BLaER1 (cell line): ENCODE measurements around the gene VAMP8.

Experiments
- H3K27ac ChIP-seq: shearing (Covaris generic); formaldehyde crosslinking; 2 replicates; pipeline ENCODE4 v1.8.1; 2022
- H3K27me3 ChIP-seq: shearing (Covaris generic); formaldehyde crosslinking; 2 replicates; pipeline ENCODE4 v1.8.1; 2022
- H3K36me3 ChIP-seq: shearing (Covaris generic); formaldehyde crosslinking; 2 replicates; pipeline ENCODE4 v1.8.1; 2022
- H3K4me1 ChIP-seq: shearing (Covaris generic); formaldehyde crosslinking; 2 replicates; pipeline ENCODE4 v1.8.1; 2022
- H3K4me2 ChIP-seq: shearing (Covaris generic); formaldehyde crosslinking; 2 replicates; pipeline ENCODE4 v1.8.1; 2022
- H3K4me3 ChIP-seq: shearing (Covaris generic); formaldehyde crosslinking; 2 replicates; pipeline ENCODE4 v1.8.1; 2022
- H3K9ac ChIP-seq: shearing (Covaris generic); formaldehyde crosslinking; 2 replicates; pipeline ENCODE4 v1.8.1; 2022
- H3K9me3 ChIP-seq: shearing (Covaris generic); formaldehyde crosslinking; 2 replicates; pipeline ENCODE4 v1.8.1; 2022
- H4K20me1 ChIP-seq: shearing (Covaris generic); formaldehyde crosslinking; 2 replicates; pipeline ENCODE4 v1.8.1; 2022
- Cebpa-rat ChIP-seq: shearing (Covaris generic); IDR thresholded peaks from 2 replicates; pipeline ENCODE4 v1.8.1; 2022

The VAMP8 gene

DNA sequence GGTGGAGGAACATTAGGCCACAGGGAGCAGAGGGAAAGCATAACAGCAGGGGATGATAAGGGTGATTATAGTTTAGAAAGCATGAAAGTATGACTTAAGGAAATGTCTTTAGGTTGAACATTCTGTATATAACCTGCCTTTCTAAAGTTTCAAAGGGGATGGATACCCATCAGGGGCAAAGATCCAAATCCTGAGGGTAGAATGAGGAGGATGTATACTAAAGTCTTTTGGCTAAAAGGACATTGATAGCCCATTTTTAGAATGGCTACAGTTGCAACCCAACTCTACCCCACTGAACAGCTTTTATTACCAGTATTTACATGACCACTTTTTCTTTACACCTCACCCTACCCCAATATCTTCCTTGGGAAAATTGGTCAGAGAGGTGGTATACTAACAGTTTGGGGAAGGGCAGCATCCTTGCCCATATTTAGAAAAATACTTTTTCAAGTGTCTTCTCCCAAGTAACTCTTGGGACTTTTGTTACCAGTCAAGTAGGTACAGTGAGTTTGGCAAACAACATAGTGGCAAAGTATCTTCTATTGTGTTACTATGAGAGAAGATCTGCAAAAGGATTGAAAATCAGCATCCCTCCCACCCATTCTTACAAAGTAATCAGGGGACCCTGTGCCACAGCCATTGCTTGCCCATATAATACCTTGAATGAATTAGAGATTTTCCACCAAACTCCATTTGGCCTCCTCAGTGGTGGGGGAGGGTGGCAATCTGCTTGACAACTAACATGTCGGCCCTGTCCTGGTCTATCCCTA is 30.1 kb upstream of the VAMP8 start:
- Histone ChIP-seq H3K27ac (no peak overlapping the region), H3K27me3 (no peaks in the 10 kb centered on the region), H3K36me3 (peaks cover 87% of the 10 kb centered on the region), H3K9ac (no peak overlapping the region), H3K4me2 (no peak overlapping the region), H3K4me1 (peaks cover 35% of the 10 kb centered on the region), H3K9me3 (no peaks in the 10 kb centered on the region), H3K4me3 (no peak overlapping the region), H4K20me1 (peaks cover 57% of the 10 kb centered on the region)
- no peak for TF ChIP-seq Cebpa-rat

- Histone ChIP-seq H3K4me1 (peaks cover 27% of the 10 kb centered on the region), H4K20me1 (peaks cover 50% of the 10 kb centered on the region), H3K27ac (no peak overlapping the region), H3K27me3 (no peaks in the 10 kb centered on the region), H3K9ac (no peak overlapping the region), H3K4me2 (no peak overlapping the region), H3K36me3 (peaks cover 87% of the 10 kb centered on the region), H3K4me3 (no peak overlapping the region), H3K9me3 (no peaks in the 10 kb centered on the region)
- TF ChIP-seq Cebpa-rat, result no peak
Measured at GRCh38 chr2:85547859-85548607, 29.4 kb upstream of the VAMP8 start.

DNA sequence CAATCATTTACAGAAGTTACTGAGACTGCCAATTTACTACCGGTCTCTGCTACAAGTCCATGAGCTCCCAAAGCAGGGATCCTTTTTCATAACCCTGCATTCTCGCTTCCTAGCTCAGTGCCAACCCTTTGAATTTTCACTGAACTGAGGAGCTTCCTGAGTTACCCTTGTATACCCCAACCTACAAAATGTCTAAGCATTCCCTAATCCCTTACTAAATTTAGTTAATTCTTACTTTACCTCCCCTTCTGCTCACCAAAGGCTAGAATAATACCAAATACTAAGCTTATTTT is 28.8 kb upstream of the VAMP8 start:
- H3K9ac ChIP-seq, result no peak overlapping the region
- H3K4me3 ChIP-seq, result no peak overlapping the region
- no peak overlapping the region for H3K4me2 ChIP-seq
- TF ChIP-seq Cebpa-rat, result no peak
- peaks cover 22% of the 10 kb centered on the region for H3K4me1 ChIP-seq
- no peaks in the 10 kb centered on the region for H3K27me3 ChIP-seq
- H4K20me1 ChIP-seq, result peaks cover 44% of the 10 kb centered on the region
- H3K36me3 ChIP-seq, result peaks cover 87% of the 10 kb centered on the region
- no peaks in the 10 kb centered on the region for H3K9me3 ChIP-seq
- no peak overlapping the region for H3K27ac ChIP-seq

- H3K4me3 ChIP-seq, result no peak overlapping the region
- H3K4me2 ChIP-seq, result no peak overlapping the region
- no peaks in the 10 kb centered on the region for H3K27me3 ChIP-seq
- H3K4me1 ChIP-seq, result peaks cover 21% of the 10 kb centered on the region
- no peaks in the 10 kb centered on the region for H3K9me3 ChIP-seq
- TF ChIP-seq Cebpa-rat, result no peak
- peaks cover 39% of the 10 kb centered on the region for H4K20me1 ChIP-seq
- H3K27ac ChIP-seq, result no peak overlapping the region
- no peak overlapping the region for H3K9ac ChIP-seq
- peaks cover 87% of the 10 kb centered on the region for H3K36me3 ChIP-seq
Measured at GRCh38 chr2:85549095-85549494, 28.3 kb upstream of the VAMP8 start.

- H3K4me1 ChIP-seq, result peaks cover 21% of the 10 kb centered on the region
- TF ChIP-seq Cebpa-rat, result no peak
- H3K27me3 ChIP-seq, result no peaks in the 10 kb centered on the region
- peaks cover 32% of the 10 kb centered on the region for H4K20me1 ChIP-seq
- no peak overlapping the region for H3K27ac ChIP-seq
- no peaks in the 10 kb centered on the region for H3K9me3 ChIP-seq
- H3K4me2 ChIP-seq, result peak overlapping the region; percentile 26; the same call in 1 of the 2 replicates
- peaks cover 87% of the 10 kb centered on the region for H3K36me3 ChIP-seq
- H3K4me3 ChIP-seq, result no peak overlapping the region
- peak overlapping the region; percentile 44; the same call in 1 of the 2 replicates for H3K9ac ChIP-seq
Measured at GRCh38 chr2:85549826-85550225, 27.6 kb upstream of the VAMP8 start.

GRCh38 chr2:85550486-85550885 is 26.9 kb upstream of the VAMP8 start:
- Histone ChIP-seq H3K9me3 (no peaks in the 10 kb centered on the region), H3K9ac (peak overlapping the region; percentile 44; the same call in 1 of the 2 replicates), H4K20me1 (peaks cover 25% of the 10 kb centered on the region), H3K4me1 (peaks cover 21% of the 10 kb centered on the region), H3K27me3 (no peaks in the 10 kb centered on the region), H3K27ac (no peak overlapping the region), H3K36me3 (peaks cover 87% of the 10 kb centered on the region), H3K4me2 (peak overlapping the region; percentile 26; the same call in 1 of the 2 replicates), H3K4me3 (no peak overlapping the region)
- no peak for TF ChIP-seq Cebpa-rat

DNA sequence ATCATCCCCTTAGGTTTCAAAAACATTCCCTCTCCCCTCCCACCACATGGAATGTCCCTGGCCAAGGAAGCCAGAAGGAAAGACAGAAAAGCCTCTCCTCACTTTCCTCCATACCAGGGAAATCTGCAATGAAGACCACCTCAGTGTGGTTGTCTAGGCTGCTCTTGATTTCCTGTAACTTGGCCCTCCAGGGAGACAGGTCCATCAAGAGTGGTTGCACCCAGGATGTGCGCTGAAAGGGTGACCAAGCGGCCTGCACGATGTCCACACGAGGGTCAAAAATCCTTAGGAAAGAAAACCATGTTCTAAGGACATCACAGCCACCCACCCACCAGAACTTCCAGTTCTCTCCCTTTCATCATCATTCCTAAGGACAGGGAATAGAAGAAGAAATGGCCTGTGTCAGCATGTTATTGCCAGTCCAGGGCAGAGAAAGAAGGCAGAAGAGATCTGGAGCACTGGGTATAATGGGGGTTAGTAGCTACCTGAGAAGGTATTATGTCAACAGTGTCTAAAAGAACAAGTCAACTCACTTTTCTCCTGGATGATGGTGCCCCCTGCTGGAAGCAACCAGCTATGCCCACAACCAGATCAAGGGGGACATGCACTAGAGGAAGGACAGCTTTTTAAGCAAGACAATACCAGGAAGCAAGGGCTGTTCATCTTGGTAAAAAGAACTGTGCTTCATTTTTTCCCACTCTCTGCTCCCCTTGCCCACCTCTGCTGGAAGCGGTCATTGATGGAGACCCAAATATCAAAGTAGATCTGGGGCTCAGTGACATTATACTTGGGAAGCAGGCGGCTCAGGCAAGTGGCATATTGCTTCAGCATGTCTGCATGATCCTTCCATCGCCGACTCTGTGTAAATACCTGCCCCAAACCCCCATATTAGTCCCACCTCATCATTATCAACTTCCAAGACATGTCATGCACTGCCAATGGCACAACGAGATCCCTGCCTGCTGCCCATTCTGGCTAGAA is 25.4 kb upstream of the VAMP8 start:
- Histone ChIP-seq H3K27ac (no peak overlapping the region), H3K4me3 (no peak overlapping the region), H3K4me1 (peaks cover 21% of the 10 kb centered on the region), H3K9ac (no peak overlapping the region), H4K20me1 (peaks cover 14% of the 10 kb centered on the region), H3K27me3 (no peaks in the 10 kb centered on the region), H3K9me3 (no peaks in the 10 kb centered on the region), H3K36me3 (peaks cover 87% of the 10 kb centered on the region), H3K4me2 (no peak overlapping the region)
- no peak for TF ChIP-seq Cebpa-rat

DNA sequence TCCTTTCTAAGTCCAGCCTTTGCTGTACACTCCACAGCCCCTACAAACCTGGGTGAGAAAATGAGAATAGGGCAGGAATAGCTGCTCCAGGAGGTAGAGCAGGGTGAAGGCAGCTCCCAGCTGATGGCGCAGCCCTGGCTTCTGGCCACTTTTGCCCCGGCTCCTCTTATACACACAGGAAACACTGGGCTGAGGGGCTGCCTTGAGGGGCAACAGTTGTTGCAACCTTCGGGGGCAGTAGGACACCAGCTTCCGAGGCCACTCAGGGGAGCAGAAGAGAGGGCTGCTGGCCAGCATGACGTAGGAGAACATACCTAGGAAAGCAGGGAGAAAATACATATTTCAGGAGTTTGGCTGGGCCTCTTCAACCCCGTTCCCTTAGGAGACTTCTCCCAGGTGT is 24.2 kb upstream of the VAMP8 start:
- no peak overlapping the region for H3K9ac ChIP-seq
- peaks cover 95% of the 10 kb centered on the region for H3K36me3 ChIP-seq

DNA sequence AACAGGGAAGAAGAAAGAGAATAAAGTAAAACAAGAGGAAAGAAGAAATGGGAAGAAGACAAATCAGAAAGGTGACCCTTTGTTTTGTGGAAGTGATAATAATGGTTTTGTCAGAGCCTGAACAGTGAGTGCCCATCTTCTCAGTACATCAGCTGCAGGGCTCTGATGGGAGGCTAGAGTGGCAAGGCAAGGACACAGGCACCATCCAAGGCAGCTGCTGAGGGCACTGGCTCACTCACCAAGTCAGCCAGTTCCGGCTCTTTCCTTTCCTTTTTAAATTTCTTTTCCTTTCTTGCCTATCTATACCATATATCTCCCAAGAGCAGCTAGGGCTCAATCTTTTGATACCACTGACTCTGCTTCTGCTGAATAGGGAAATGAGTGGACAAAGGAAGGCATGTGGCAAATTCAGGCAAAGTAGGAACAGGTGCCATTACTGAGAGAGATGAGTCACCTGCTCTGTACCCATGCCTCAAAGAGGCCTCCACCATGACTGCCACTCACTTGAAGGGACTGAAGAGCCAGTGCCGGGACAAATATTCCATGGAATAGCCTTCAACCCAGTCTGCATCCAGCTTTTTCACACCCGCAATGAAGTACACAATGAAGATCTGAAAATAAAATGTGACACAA is 22.3 kb upstream of the VAMP8 start:
- H3K36me3 ChIP-seq, result peaks cover 95% of the 10 kb centered on the region
- no peak overlapping the region for H3K27ac ChIP-seq
- no peaks in the 10 kb centered on the region for H3K27me3 ChIP-seq
- peaks cover 26% of the 10 kb centered on the region for H3K4me1 ChIP-seq
- H3K4me2 ChIP-seq, result no peak overlapping the region
- H3K4me3 ChIP-seq, result no peak overlapping the region
- H3K9ac ChIP-seq, result 0 out of 2 replicates have a peak overlapping the region, but pooled peaks have one; percentile 48
- no peaks in the 10 kb centered on the region for H3K9me3 ChIP-seq
- peaks cover 29% of the 10 kb centered on the region; the same call in 1 of the 2 replicates for H4K20me1 ChIP-seq
- TF ChIP-seq Cebpa-rat, result no peak

More for the DNA sequence above, 24.2 kb upstream of the VAMP8 start:
- Histone ChIP-seq H3K4me3 (no peak overlapping the region), H4K20me1 (peaks cover 16% of the 10 kb centered on the region; the same call in 1 of the 2 replicates), H3K4me2 (no peak overlapping the region), H3K27me3 (no peaks in the 10 kb centered on the region), H3K4me1 (peaks cover 21% of the 10 kb centered on the region), H3K27ac (no peak overlapping the region), H3K9me3 (no peaks in the 10 kb centered on the region)
- TF ChIP-seq Cebpa-rat, result no peak
